Right lobe of liver (tissue), 4 donors: ENCODE data around the gene DDX11.
"Not testable (repeated sequence)": the region's sequence is repeated elsewhere in the genome, so short reads cannot be mapped to it uniquely, and the experiment has no call there.

Experiments used
- CTCF ChIP-seq, 4 donors: fragments of 200-600 bp in 3 of 4; fragments of 450-650 bp in 1 of 4; IDR thresholded peaks; one replicate each; pipeline versions ENCODE4 v1.5.1 to v1.8.0; 2016 to 2022; ENCODE audit warnings: antibody characterized with exemption in 4 of 4, mild to moderate bottlenecking in 2 of 4
- POLR2A ChIP-seq: fragments of 450-650 bp; IDR thresholded peaks from one replicate; pipeline ENCODE4 v1.6.1; 2017; ENCODE audit warnings: antibody characterized with exemption, mild to moderate bottlenecking
- donor health status: DM: no; HTN: no; CAD: no.
- donor health status: DM: no; HTN: no; CAD: no.
- donor health status: DM: no; HTN: yes; CAD: no.

GRCh38 chr12:31115092-31115601 is 41.5 kb downstream of the DDX11 start:
- not testable (repeated sequence) for TF ChIP-seq CTCF (IDR thresholded peaks at IDR 0.05); POLR2A
